Endothelial cell of umbilical vein (primary cell): ENCODE measurements around the gene ZNF331.

Experiments used
- EZH2 ChIP-seq: IDR thresholded peaks from 2 replicates; pipeline ENCODE4 v1.6.1; 2012; ENCODE audit warnings: borderline replicate concordance, low read depth, mild to moderate bottlenecking, moderate library complexity, low read length, inconsistent platforms; ENCODE audit not compliant: severe bottlenecking
- FOS ChIP-seq: IDR thresholded peaks from 2 replicates; pipeline ENCODE4 v1.6.1; 2011; ENCODE audit warnings: mild to moderate bottlenecking, low read length, moderate library complexity, borderline replicate concordance; ENCODE audit not compliant: insufficient read depth
- POLR2A ChIP-seq: IDR thresholded peaks from 2 replicates; pipeline ENCODE4 v1.6.1; 2012; ENCODE audit warnings: low read depth, mild to moderate bottlenecking, control low read depth, low read length
- POLR2AphosphoS5 ChIP-seq: IDR thresholded peaks from 2 replicates; pipeline ENCODE4 v1.6.1; 2012; ENCODE audit warnings: low read depth, mild to moderate bottlenecking, control low read depth, low read length, moderate library complexity; ENCODE audit not compliant: insufficient read depth
- TF ChIP-seq, protein P1 (sequence below), 2 donors: IDR thresholded peaks; 1 replicate in 1 of 2; 2 replicates in 1 of 2; pipeline ENCODE4 v1.5.1; 2011; ENCODE audit warnings: low read length in 2 of 2, mild to moderate bottlenecking in 2 of 2, moderate library complexity in 2 of 2, control low read depth in 1 of 2, inconsistent platforms in 1 of 2, low read depth in 1 of 2; ENCODE audit not compliant: insufficient read depth in 1 of 2; ENCODE audit errors: extremely low read depth in 1 of 2
- TF ChIP-seq, protein P2 (sequence below): IDR thresholded peaks from 2 replicates; pipeline ENCODE4 v1.6.1; 2011; ENCODE audit not compliant: insufficient read depth, insufficient read length

DNA sequence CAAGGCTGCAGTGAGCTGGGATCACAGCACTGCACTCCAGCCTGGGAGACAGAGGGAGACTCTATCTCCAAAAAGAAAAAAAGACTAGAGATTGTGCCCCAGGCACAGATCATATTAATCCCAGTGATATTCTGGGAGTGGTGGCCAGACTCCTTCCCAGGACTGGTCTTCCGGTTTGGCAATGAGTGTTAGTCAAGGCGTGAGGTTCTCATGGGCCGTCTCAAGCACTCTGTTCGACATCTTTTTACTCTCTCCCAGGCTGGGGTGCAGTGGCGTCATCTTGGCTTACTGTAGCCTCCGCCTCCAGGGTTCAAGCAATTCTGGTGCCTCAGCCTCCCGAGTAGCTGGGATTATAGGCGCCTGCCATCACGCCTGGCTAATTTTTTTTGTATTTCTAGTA is 88.5 kb downstream of the ZNF331 start:
- TF ChIP-seq, protein P1, sequence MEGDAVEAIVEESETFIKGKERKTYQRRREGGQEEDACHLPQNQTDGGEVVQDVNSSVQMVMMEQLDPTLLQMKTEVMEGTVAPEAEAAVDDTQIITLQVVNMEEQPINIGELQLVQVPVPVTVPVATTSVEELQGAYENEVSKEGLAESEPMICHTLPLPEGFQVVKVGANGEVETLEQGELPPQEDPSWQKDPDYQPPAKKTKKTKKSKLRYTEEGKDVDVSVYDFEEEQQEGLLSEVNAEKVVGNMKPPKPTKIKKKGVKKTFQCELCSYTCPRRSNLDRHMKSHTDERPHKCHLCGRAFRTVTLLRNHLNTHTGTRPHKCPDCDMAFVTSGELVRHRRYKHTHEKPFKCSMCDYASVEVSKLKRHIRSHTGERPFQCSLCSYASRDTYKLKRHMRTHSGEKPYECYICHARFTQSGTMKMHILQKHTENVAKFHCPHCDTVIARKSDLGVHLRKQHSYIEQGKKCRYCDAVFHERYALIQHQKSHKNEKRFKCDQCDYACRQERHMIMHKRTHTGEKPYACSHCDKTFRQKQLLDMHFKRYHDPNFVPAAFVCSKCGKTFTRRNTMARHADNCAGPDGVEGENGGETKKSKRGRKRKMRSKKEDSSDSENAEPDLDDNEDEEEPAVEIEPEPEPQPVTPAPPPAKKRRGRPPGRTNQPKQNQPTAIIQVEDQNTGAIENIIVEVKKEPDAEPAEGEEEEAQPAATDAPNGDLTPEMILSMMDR (IDR thresholded peaks at IDR 0.05; ENCODE audit: extremely low read depth in 1 of 2, insufficient read depth in 1 of 2, low read depth in 1 of 2, low read length in 2 of 2): no peak
- no peak for TF ChIP-seq EZH2
- TF ChIP-seq POLR2AphosphoS5: no peak
- TF ChIP-seq, protein P2, sequence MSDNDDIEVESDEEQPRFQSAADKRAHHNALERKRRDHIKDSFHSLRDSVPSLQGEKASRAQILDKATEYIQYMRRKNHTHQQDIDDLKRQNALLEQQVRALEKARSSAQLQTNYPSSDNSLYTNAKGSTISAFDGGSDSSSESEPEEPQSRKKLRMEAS: no peak
- TF ChIP-seq POLR2A: no peak
- TF ChIP-seq FOS: no peak
